Measurements from ENCODE around the gene OR1C1.
"Not testable (repeated sequence)": the region's sequence is repeated elsewhere in the genome, so short reads cannot be mapped to it uniquely, and the experiment has no call there.

The OR1C1 gene

DNA sequence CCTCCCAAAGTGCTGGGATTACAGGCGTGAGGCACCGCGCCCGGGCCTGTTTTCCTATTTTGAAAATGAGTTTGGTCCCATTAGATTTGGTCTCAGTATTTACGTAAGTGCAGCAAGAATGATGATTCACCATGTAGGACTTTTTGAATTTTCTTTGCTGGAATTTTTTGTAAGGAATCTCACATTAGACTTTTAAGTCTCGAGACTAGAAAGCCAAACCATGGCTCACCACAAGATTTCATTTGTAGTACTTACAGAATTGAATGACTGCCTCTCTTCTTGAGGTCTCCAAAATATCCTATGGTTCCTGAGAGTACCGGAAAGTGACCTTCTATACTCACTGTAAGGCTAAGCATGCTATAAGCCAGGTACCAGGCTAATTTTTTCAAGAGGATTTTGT is 12.7 kb downstream of the OR1C1 start:
- TF ChIP-seq, protein P1, sequence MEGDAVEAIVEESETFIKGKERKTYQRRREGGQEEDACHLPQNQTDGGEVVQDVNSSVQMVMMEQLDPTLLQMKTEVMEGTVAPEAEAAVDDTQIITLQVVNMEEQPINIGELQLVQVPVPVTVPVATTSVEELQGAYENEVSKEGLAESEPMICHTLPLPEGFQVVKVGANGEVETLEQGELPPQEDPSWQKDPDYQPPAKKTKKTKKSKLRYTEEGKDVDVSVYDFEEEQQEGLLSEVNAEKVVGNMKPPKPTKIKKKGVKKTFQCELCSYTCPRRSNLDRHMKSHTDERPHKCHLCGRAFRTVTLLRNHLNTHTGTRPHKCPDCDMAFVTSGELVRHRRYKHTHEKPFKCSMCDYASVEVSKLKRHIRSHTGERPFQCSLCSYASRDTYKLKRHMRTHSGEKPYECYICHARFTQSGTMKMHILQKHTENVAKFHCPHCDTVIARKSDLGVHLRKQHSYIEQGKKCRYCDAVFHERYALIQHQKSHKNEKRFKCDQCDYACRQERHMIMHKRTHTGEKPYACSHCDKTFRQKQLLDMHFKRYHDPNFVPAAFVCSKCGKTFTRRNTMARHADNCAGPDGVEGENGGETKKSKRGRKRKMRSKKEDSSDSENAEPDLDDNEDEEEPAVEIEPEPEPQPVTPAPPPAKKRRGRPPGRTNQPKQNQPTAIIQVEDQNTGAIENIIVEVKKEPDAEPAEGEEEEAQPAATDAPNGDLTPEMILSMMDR (IDR thresholded peaks at IDR 0.05), result no peak
- H3K4me1 ChIP-seq, result no peaks in the 10 kb centered on the region
- H3K27me3 ChIP-seq, result no peaks in the 10 kb centered on the region
- no peak overlapping the region for H3K4me3 ChIP-seq
- H3K27ac ChIP-seq, result no peak overlapping the region
- DNase-seq, result no peak
- intact Hi-C loops (cut with DNase I; ENCODE audit: low total_unique reads), result no loop called here
- H3K9me3 ChIP-seq, result peaks cover 0 to 3% (median 0%) of the 10 kb centered on the region in 3 donors
- no peaks in the 10 kb centered on the region for H3K36me3 ChIP-seq

DNA sequence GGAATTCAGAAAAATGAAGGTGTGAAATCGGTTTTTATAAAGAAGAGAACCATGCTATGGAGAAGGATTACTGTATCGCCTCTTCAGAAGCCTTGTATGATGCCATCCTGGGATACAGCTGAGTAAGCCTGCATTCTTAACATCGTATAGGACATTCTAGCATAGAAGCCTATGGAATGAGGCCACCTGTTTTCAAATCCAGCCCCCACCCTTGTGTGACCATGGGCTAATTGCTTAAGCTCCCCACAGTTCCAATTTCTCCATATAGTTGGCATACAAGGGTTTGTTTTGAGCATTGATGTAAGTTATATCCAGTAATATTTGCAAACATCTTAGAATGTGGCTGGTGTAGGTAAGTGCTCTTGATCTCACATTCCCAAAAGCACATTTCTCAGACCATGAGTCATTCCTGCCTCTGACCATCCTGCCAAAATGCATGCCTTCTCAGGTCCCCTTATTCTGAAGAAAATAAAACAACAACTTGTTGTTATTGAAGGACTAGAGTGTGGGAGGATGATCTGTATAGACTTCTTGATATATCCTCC is 13.9 kb downstream of the OR1C1 start:
- Histone ChIP-seq H3K4me1 (no peaks in the 10 kb centered on the region), H3K4me3 (no peak overlapping the region), H3K27ac (no peak overlapping the region), H3K27me3 (no peaks in the 10 kb centered on the region), H3K9me3 (peaks cover 0 to 3% (median 0%) of the 10 kb centered on the region in 3 donors), H3K36me3 (no peaks in the 10 kb centered on the region)
- intact Hi-C loops (cut with DNase I; ENCODE audit: low total_unique reads), result no loop called here
- TF ChIP-seq, protein P1 (IDR thresholded peaks at IDR 0.05), result no peak
- no peak for DNase-seq

DNA sequence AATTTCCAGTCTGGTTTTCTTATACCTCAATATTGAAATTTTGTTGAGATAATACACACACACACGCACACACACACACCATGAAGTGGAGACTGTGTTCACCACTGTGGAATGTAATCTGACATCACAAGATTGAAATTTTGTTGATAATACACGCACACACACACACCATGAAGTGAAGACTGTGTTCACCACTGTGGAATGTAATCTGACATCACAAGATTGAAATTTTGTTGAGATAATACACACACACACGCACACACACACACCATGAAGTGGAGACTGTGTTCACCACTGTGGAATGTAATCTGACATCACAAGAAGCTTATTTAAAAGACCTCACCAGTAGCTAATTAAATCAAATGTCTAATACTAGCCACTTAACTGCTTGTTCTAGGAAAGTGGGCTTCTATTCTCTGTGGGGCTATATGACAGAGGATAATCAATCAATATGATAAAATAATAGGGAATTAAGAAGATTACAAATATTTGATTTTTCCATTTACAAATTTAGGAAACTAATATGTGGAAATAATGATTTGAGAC is 18.1 kb downstream of the OR1C1 start:
- H3K36me3 ChIP-seq; H3K27ac ChIP-seq; DNase-seq; H3K4me1 ChIP-seq; H3K9me3 ChIP-seq; H3K27me3 ChIP-seq; H3K4me3 ChIP-seq; intact Hi-C loops (cut with DNase I; ENCODE audit: low total_unique reads): not testable (repeated sequence)

DNA sequence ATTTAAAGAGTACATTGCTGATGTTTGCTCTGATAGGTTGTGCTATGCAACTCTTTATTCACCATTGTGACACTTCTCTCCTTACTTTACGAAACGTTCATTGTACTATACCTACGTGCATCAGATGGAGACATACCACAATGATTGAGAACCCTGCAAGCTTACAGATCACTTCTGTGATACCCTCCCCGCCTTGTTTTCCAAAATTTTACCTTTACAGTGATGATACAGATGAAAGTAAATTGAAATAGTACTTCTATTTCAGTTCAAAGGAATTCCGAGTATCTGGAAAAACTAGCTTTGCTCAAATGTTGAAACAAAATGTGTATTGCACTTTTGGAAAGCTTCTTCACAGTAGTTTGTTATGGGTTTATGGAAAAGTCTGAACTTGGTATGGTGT is 18.6 kb downstream of the OR1C1 start:
- no peak for DNase-seq
- H3K36me3 ChIP-seq, result no peaks in the 10 kb centered on the region
- H3K4me3 ChIP-seq, result no peak overlapping the region
- H3K9me3 ChIP-seq, result no peaks in the 10 kb centered on the region
- intact Hi-C loops (cut with DNase I; ENCODE audit: low total_unique reads), result no loop called here
- TF ChIP-seq, protein P1 (IDR thresholded peaks at IDR 0.05), result no peak
- H3K4me1 ChIP-seq, result no peaks in the 10 kb centered on the region
- no peak overlapping the region for H3K27ac ChIP-seq
- H3K27me3 ChIP-seq, result no peaks in the 10 kb centered on the region

DNA sequence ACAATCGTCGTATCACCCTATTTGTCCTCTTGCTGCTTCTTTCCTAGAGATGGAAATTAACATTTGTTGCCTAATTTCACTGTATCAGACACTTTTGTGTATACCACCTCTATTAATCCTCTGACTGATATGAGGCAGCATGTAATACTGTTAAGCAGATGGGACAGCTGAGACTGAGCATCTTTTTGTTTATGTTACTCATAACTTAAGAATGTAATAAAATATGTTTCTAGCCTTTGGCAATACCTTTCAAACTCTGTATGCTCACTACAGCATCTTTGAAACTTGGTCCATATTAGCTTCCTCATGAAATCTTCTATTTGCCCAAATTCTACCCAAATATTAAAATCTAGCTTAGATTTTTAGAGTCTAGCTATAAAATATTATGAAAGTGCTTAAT is 19.6 kb downstream of the OR1C1 start:
- no peak overlapping the region for H3K4me3 ChIP-seq
- intact Hi-C loops (cut with DNase I; ENCODE audit: low total_unique reads), result no loop called here
- no peak overlapping the region for H3K27ac ChIP-seq
- no peaks in the 10 kb centered on the region for H3K9me3 ChIP-seq
- DNase-seq, result no peak
- TF ChIP-seq, protein P1 (IDR thresholded peaks at IDR 0.05), result no peak
- H3K4me1 ChIP-seq, result no peaks in the 10 kb centered on the region
- H3K36me3 ChIP-seq, result no peaks in the 10 kb centered on the region
- no peaks in the 10 kb centered on the region for H3K27me3 ChIP-seq

DNA sequence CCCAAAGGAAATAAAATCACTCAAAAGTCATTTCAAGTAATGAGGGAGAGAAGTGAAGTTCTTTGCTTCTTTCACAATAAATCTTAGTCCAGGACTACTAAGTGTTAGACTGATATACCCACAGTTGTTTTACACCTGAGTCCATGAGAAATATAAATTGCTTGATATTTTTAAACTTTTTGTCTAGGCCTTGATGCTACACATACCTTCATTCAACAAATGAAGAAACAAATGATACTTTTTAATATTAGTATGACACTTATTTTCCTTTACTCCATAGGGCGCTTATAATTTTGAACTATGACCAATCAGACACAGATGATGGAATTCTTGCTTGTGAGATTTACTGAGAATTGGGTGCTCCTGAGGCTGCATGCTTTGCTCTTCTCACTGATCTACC is 22.0 kb downstream of the OR1C1 start, which contains the start of gene OR14K1:
Gene OR14K1 (plus strand): TSS at position 301 of the 400 bp plus-strand sequence. CDS start 0 bp downstream, at position 301.
- TF ChIP-seq, protein P1 (IDR thresholded peaks at IDR 0.05), result no peak
- DNase-seq, result no peak
- no peak within 1 kb of the TSS for H3K4me3 ChIP-seq
- intact Hi-C loops (cut with DNase I; ENCODE audit: low total_unique reads), result no loop called here
- H3K27me3 ChIP-seq, result no peaks in the 10 kb centered on the region
- no peaks in the 10 kb centered on the region for H3K36me3 ChIP-seq
- H3K9me3 ChIP-seq, result no peaks in the 10 kb centered on the region
- H3K4me1 ChIP-seq, result no peaks in the 10 kb centered on the region
- H3K27ac ChIP-seq, result no peak within 1 kb of the TSS
